Activated CD4-positive, alpha-beta T cell treated with anti-CD3 and anti-CD28 coated beads for 36 hours (primary cell): ENCODE results near the gene ZBTB22. TPM values are rescaled to one million over a fixed set of nuclear protein-coding genes. Genes with fewer than 3 reads are reported as not detected.
A peak's percentile ranks its signal among the peaks of the same experiment; 100 is the strongest.
"Not testable (repeated sequence)": the region's sequence is repeated elsewhere in the genome, so short reads cannot be mapped to it uniquely, and the experiment has no call there.

Experiments used
- ATAC-seq: fragments of 200-7000 bp; cut with Tn5 transposase; one replicate; pipeline ENCODE4 v1.10.0; 2021; ENCODE audit warnings: mild to moderate bottlenecking, moderate library complexity
- CTCF ChIA-PET: fragments of 350-600 bp; sonication (Branson Sonifier 250); formaldehyde crosslinking; loops from one replicate; lab custom pipeline; 2021; ENCODE audit warnings: antibody characterized with exemption; lab: Charles Lee
- POLR2A ChIA-PET: fragments of 350-600 bp; sonication (Branson Sonifier 250); formaldehyde crosslinking; loops from one replicate; lab custom pipeline; 2021; ENCODE audit warnings: antibody characterized with exemption, inconsistent platforms; lab: Charles Lee
- DNase-seq: peaks from one replicate; pipeline ENCODE4 v3.0.0-alpha.2; 2020
- H3K27ac Mint-ChIP-seq: one replicate; pipeline ENCODE4 v1.8.0; 2021; ENCODE audit warnings: mixed read lengths
- H3K27me3 Mint-ChIP-seq: one replicate; pipeline ENCODE4 v1.8.0; 2021; ENCODE audit warnings: mixed read lengths
- H3K36me3 Mint-ChIP-seq: one replicate; pipeline ENCODE4 v1.8.0; 2021; ENCODE audit warnings: low read depth, mixed read lengths
- H3K4me1 Mint-ChIP-seq: one replicate; pipeline ENCODE4 v1.8.0; 2021; ENCODE audit warnings: mixed read lengths
- H3K4me3 Mint-ChIP-seq: one replicate; pipeline ENCODE4 v1.8.0; 2021; ENCODE audit warnings: mild to moderate bottlenecking, moderate library complexity, mixed read lengths
- H3K9me3 Mint-ChIP-seq: one replicate; pipeline ENCODE4 v1.8.0; 2021; ENCODE audit warnings: low read depth, mixed read lengths
- intact Hi-C, 2 experiments: fragments of 100-400 bp; cut with DNase I in 1 of 2; cut with micrococcal nuclease in 1 of 2; formaldehyde crosslinking; loops; one replicate each; pipeline versions ENCODE4 v1.14.2 to v1.15.1; 2022 to 2024; cut with DNase I, micrococcal nuclease
- total RNA-seq, 2 experiments: library from RNA; stranded (reverse); gene quantifications; one replicate each; pipeline ENCODE4 v1.2.3, GENCODE V29; 2021

ZBTB22 gene
- total RNA-seq, 2 experiments from 2014 or later, result 9.0 to 9.9 TPM

DNA sequence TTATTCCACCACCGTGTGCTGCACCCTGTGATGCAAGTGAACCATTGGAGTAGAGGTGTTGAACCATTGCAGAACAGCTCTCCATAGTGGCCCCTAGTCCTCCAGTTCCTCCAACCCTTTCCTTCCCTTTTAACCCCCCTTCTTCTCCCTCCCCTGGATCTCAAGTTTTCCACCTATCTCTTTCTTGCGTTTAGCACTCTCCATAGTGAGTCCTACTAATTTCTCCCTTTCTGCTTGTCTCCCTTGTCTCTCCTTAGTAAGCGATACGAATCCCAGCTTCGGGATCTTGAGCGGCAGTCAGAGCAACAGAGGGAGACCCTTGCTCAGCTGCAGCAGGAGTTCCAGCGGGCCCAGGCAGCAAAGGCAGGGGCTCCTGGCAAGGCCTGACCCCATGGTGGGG lies 27.1 kb downstream of the ZBTB22 start:
- intact Hi-C loops, result no loop called here
- no peak for DNase-seq
- POLR2A ChIA-PET, result interaction anchor here (2.9 kb wide), 1 partner anchor 14 kb away, joined by 25 read pairs; the partner anchor contains the start of gene B3GALT4
- Mint-ChIP-seq H3K27me3 (no peaks in the 10 kb centered on the region), H3K4me3 (peak overlapping the region; percentile 98), H3K36me3 (peaks cover 46% of the 10 kb centered on the region), H3K27ac (peak overlapping the region; percentile 97), H3K4me1 (peaks cover 37% of the 10 kb centered on the region), H3K9me3 (no peaks in the 10 kb centered on the region)
- CTCF ChIA-PET, result interaction anchor here (0.6 to 3.0 kb wide), 5 partner anchors 9 to 171 kb away, joined by 3 to 17 read pairs (median 7); partner anchors contain the start of genes B3GALT4 and RGL2
- no peak for ATAC-seq

DNA sequence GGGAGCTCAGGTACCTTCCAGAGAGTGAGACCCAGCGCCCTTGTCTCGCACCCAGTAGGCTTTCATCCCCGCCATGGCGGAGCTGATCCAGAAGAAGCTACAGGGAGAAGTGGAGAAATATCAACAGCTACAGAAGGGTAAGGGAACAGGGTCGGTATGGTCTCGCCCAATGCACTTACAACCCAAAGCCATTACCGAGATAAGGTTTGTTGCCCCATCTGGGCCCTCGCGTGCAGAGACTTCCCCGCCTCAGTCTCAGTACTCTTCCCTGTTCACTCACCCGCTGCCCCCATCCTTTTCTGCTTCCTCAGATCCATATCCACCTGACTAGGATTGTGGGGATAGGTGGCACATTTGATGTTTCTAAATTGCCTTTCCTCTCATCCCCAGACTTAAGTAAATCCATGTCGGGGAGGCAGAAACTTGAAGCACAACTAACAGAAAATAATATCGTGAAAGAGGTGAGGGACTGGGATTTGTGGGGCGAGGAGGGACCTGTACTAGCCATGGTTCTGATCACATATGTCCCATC lies 27.7 kb downstream of the ZBTB22 start:
- H3K27me3 Mint-ChIP-seq, result no peaks in the 10 kb centered on the region
- intact Hi-C loops, result loop anchor here (1.0 to 5.0 kb wide), 12 partner anchors 9 to 1113 kb away; partner anchors contain the start of genes B3GALT4 (in 2 of the 2), KIFC1 (in 2 of the 2), AGPAT1 (in 1 of the 2) and LEMD2 (in 1 of the 2)
- POLR2A ChIA-PET, result interaction anchor here (0.6 to 2.9 kb wide), 8 partner anchors 9 to 437 kb away, joined by 3 to 25 read pairs (median 4); partner anchors contain the start of genes B3GALT4, RGL2, RPS18 and VPS52
- H3K4me1 Mint-ChIP-seq, result peaks cover 37% of the 10 kb centered on the region
- H3K4me3 Mint-ChIP-seq, result peak overlapping the region; percentile 98
- peaks cover 47% of the 10 kb centered on the region for H3K36me3 Mint-ChIP-seq
- no peak for DNase-seq
- no peaks in the 10 kb centered on the region for H3K9me3 Mint-ChIP-seq
- CTCF ChIA-PET, result interaction anchor here (0.6 to 3.0 kb wide), 7 partner anchors 9 to 281 kb away, joined by 3 to 17 read pairs (median 7); partner anchors contain the start of genes B3GALT4 and RGL2
- ATAC-seq, result no peak
- peak overlapping the region; percentile 97 for H3K27ac Mint-ChIP-seq

DNA sequence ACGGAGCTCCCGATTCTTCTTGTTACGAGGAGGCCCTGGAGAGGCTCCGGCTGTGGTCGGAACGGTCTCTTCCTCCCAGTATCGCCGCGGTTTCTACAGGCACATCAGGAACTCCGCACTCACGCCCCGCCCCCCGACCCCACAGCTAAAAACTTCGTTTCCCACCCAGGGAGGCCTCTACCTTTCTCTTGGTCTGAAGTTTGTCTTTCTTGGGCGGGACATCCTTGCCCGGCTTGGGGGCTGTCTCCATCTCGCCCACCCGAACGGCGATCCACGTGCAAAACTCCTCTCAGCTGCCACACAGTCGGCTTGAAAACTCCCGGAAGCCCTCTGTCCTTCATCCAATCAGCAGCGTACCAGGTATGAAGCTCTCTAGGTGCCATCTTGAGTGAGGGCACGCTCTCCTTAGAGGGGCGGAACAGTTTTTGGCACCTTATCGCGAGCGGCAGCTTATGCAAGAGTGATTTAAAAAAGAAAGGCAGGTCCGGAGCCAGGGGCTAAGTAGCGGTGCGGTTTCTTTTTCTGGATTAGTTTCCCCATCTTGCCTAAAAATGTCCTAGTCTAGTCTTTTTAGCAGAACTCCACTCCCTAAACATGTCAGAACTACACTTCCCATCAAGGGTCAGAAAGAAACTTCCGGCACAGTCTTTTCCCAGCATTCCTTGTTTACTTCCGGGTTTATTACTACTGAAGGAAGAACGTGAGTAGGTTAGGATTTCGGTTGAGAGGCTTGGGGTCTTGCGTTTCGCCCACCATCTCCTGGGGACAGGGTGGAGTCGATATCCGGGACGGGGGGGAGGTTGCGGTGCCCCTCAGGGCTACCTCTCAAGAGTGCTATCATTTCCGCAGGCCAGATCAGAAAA lies 28.4 kb downstream of the ZBTB22 start, which contains the start of the genes PFDN6 and WDR46:
Gene PFDN6, plus strand, starts transcription at position 681 of the 863 bp plus-strand sequence. CDS start 256 bp downstream, outside the sequence.
Gene WDR46, minus strand, starts transcription at position 319 of the 863 bp plus-strand sequence. Its CDS starts 69 bp downstream, at position 250.
- POLR2A ChIA-PET, result interaction anchor here (0.6 to 2.9 kb wide), 12 partner anchors 10 to 436 kb away, joined by 3 to 25 read pairs (median 3); partner anchors contain the start of genes B3GALT4, RGL2, RPS18 and VPS52
- CTCF ChIA-PET, result interaction anchor here (0.5 to 3.0 kb wide), 9 partner anchors 10 to 422 kb away, joined by 3 to 17 read pairs (median 6); partner anchors contain the start of genes B3GALT4, HLA-DPA1, RGL2 and RPS18
- Mint-ChIP-seq H3K27me3 (no peaks in the 10 kb centered on the region), H3K4me1 (peaks cover 37% of the 10 kb centered on the region), H3K27ac (peak within 1 kb of the TSS; percentile 97), H3K36me3 (peaks cover 52% of the 10 kb centered on the region), H3K9me3 (no peaks in the 10 kb centered on the region), H3K4me3 (peak within 1 kb of the TSS; percentile 98)
- intact Hi-C loops, result loop anchor here (1.0 to 5.0 kb wide), 12 partner anchors 10 to 1112 kb away; partner anchors contain the start of genes B3GALT4 (in 2 of the 2), KIFC1 (in 2 of the 2), AGPAT1 (in 1 of the 2) and LEMD2 (in 1 of the 2)
- peak; percentile 98 for ATAC-seq
- peak; percentile 87 for DNase-seq

DNA sequence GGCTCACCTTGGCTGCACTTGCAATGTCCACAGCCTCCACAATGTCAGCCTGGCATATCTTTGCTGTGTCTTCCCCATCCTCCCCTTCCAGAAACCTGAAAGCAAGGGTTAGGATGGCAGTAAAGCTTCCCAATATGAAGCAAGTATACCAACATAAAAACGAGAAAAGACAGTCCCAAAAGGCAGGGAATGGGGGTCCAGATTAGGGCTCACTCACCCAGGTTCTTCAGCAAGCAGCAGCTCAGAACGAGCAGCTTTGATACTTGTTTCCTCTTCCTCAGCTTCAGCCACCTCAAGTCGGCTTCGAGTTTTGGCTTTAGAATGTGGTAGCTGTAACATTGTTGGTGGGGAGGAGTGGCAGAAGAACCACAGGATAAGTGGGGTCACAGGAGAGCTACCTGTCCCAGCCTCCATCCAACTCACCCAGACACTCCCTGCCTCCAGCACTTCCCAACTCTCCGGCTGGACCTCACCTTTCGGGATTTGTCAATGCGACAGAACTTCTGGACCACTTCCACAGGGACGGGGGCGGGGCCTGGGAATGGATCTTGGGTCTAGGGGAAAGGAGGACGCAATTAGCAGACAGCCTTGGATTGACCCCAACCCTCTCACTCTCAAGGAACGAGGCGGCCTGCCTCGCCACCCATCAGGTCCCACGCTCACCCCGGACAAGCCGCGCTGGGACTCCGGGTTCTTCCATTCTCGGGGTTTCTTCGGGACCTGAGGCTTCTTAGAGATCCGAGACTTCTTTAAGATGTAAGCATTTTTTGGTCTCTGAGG lies 29.2 kb downstream of the ZBTB22 start:
- intact Hi-C loops, result loop anchor here in 1 of 2 experiments (2.0 to 5.0 kb wide), 2 partner anchors 122 to 1111 kb away; partner anchors contain the start of genes AGPAT1, PHF1 and RNF5
- Mint-ChIP-seq H3K4me1 (peaks cover 37% of the 10 kb centered on the region), H3K27ac (peak overlapping the region; percentile 97), H3K36me3 (peaks cover 53% of the 10 kb centered on the region), H3K4me3 (peak overlapping the region; percentile 98), H3K27me3 (no peaks in the 10 kb centered on the region), H3K9me3 (no peaks in the 10 kb centered on the region)
- POLR2A ChIA-PET, result interaction anchor here (0.6 to 2.9 kb wide), 8 partner anchors 11 to 131 kb away, joined by 3 to 25 read pairs (median 4); partner anchors contain the start of genes B3GALT4, RGL2, RPS18 and VPS52
- ATAC-seq (no peak), DNase-seq (no peak)
- CTCF ChIA-PET, result interaction anchor here (0.5 to 3.0 kb wide), 10 partner anchors 10 to 421 kb away, joined by 3 to 17 read pairs (median 5); partner anchors contain the start of genes B3GALT4, HLA-DPA1, RGL2 and RPS18

DNA sequence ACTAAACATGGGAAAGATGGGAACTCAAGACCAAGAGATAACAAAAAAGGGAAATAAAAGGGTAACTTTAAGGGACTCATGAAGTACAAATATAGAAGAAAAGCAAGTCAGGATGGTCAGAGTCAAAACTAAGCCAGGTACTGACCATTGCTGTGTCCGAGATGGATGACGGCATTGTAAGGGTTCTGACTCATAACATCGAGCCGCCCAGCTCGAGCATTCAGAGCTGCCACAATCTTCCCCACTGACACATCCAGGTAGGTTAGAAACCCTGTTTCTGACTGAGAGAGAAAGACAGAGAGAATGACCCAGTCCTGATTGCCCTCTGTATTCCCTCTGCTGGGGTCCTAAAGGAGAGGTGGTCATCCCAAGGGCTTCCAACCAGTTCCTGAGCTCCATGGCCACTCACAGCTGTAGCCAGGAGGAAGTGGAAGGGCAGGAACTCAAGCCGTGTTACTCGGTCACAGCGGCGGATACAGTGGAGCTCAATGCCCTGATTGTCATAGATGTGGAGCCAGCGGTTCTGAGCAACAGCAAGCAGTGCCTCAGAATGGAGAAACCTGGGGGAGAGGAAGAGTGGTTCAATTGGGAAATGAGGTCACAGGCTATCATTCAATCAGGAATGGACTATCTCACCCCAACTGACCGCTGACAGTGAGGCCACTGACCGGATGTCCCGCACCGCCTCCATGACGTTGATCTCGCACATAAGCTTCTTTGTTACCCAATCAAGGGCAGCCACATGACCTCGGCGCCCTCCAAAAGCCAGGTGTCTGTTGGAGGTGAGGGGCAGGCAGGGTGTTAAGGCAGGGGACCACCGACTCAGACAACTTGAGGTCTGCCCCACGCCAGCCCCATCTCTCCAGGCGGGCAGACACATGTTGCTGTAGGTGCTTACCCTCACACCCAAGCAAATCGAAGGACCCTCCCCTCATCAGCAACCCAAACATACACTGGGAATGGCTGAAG lies 30.3 kb downstream of the ZBTB22 start:
- ChIA-PET POLR2A (interaction anchor here (1.4 to 2.4 kb wide), 2 partner anchors 10 to 12 kb away, joined by 5 to 14 read pairs; partner anchors contain the start of genes B3GALT4 and RGL2), CTCF (interaction anchor here (0.5 to 2.3 kb wide), 4 partner anchors 12 to 307 kb away, joined by 3 to 17 read pairs (median 4); partner anchors contain the start of gene RGL2)
- Mint-ChIP-seq H3K4me3 (peak overlapping the region; percentile 98), H3K4me1 (peaks cover 37% of the 10 kb centered on the region), H3K27ac (peak overlapping the region; percentile 55), H3K36me3 (peaks cover 48% of the 10 kb centered on the region), H3K9me3 (no peaks in the 10 kb centered on the region), H3K27me3 (no peaks in the 10 kb centered on the region)
- ATAC-seq, result no peak
- no peak for DNase-seq
- intact Hi-C loops, result loop anchor here in 1 of 2 experiments (5.0 kb wide), 1 partner anchor 1110 kb away; the partner anchor contains the start of genes AGPAT1 and RNF5

DNA sequence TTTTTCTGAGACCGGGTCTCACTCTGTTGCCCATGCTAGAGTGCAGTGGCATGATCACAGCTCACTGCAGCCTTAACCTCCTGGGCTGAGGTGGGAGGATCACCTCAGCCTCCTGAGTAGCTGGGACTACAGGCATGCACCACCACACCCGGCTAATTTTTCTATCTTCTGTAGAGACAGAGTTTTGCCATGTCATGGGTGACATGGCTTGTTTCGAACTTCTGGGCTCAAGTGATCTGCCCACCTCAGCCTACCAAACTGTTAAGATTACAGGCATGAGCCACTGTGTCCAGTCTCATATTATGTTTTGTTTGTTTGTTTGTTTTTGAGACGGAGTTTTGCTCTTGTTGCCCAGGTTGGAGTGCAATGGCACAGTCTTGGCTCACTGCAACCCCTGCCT lies 32.3 kb downstream of the ZBTB22 start:
- H3K27me3 Mint-ChIP-seq, H3K27ac Mint-ChIP-seq, H3K9me3 Mint-ChIP-seq, ATAC-seq, CTCF ChIA-PET, DNase-seq, H3K4me3 Mint-ChIP-seq, POLR2A ChIA-PET: not testable (repeated sequence)
- intact Hi-C loops, result loop anchor here in 1 of 2 experiments (5.0 kb wide), 1 partner anchor 1108 kb away; the partner anchor contains the start of genes AGPAT1 and RNF5
- Mint-ChIP-seq H3K36me3 (peaks cover 34% of the 10 kb centered on the region), H3K4me1 (peaks cover 24% of the 10 kb centered on the region)

DNA sequence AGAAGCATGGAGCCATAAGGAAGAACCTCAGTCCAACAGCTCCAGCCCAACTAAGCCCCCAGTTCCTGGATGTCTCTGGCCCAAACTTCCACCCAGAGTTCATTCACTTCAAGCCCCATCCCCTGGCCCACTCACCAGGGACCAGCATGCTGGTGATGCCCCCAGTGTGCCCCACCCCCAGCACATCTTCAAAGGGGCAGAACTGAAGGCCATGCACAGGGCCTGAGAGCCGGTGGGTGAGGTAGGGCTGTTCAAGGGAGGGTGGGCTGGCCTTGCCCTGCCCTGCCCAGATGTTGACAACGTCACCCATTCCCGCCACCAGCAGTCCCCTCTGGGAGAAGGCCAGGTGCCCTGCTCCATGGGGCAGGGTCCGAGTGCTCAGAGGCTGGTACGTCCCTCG lies 37.0 kb downstream of the ZBTB22 start:
- H3K4me3 Mint-ChIP-seq, result no peak overlapping the region
- peaks cover 20% of the 10 kb centered on the region for H3K4me1 Mint-ChIP-seq
- no peak for DNase-seq
- ChIA-PET POLR2A (interaction anchor here (1.0 kb wide), 1 partner anchor 9 kb away, joined by 3 read pairs; the partner anchor contains the start of genes RPS18 and VPS52), CTCF (interaction anchor here (0.6 to 1.2 kb wide), 3 partner anchors 9 to 142 kb away, joined by 3 read pairs; partner anchors contain the start of genes RGL2, RPS18 and VPS52)
- no peak overlapping the region for H3K27ac Mint-ChIP-seq
- no peaks in the 10 kb centered on the region for H3K27me3 Mint-ChIP-seq
- intact Hi-C loops, result no loop called here
- H3K36me3 Mint-ChIP-seq, result peaks cover 28% of the 10 kb centered on the region
- ATAC-seq, result no peak
- H3K9me3 Mint-ChIP-seq, result no peaks in the 10 kb centered on the region

DNA sequence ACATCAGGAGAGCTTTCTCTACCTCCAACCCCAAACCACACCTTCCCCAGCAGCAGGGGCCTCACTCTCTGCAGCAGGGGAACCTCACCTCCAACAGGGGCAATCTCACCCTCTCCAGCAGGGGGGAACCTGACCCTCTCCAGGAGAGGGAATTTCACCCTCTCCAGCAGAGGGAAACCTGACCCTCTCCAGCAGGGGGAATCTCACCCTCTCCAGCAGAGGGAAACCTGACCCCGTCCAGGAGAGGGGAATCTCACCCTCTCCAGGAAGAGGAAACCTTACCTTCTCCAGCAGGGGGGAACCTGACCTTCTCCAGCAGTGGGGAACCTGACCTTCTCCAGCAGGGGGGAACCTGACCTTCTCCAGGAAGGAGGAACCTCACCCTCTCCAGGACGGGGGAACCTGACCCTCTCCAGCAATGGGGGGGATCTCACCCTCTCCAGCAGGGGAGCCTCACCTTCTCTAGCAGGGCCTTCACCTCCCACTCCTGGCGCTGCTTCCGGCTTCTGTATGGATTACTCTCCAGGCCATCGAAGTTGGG lies 37.5 kb downstream of the ZBTB22 start:
- Mint-ChIP-seq H3K36me3 (peaks cover 33% of the 10 kb centered on the region), H3K9me3 (no peaks in the 10 kb centered on the region), H3K27me3 (no peaks in the 10 kb centered on the region), H3K27ac (no peak overlapping the region), H3K4me1 (peaks cover 24% of the 10 kb centered on the region), H3K4me3 (no peak overlapping the region)
- POLR2A ChIA-PET, result no interaction called here
- intact Hi-C loops, result loop anchor here in 1 of 2 experiments (10.0 kb wide), 1 partner anchor 1305 kb away; the partner anchor contains the start of gene DXO
- DNase-seq, result peak; percentile 40
- no peak for ATAC-seq
- CTCF ChIA-PET, result interaction anchor here (0.6 to 4.0 kb wide), 3 partner anchors 8 to 19 kb away, joined by 3 to 17 read pairs (median 3); partner anchors contain the start of genes PFDN6, RGL2, RPS18 and VPS52
